Natural killer cell treated with Interleukin-12 subunit alpha and Interleukin-12 subunit beta and Interleukin-15 and Interleukin-18, amount 100 ng/mL, for 72 hours (primary cell): ENCODE measurements around the gene INPP4B. TPM values are rescaled to one million over a fixed set of nuclear protein-coding genes. Genes with fewer than 3 reads are reported as not detected.

Experiments
- ATAC-seq, 2 donors: fragments of 150-1000 bp; cut with Tn5 transposase in 1 of 2; sonication (Bioruptor Pico), chemical (Tn5 transposase) in 1 of 2; 2 replicates each; pipeline ENCODE4 v1.10.0; 2021
- DNase-seq: peaks from one replicate; pipeline ENCODE4 v3.0.0; 2022; ENCODE audit warnings: low spot score
- H3K27ac Mint-ChIP-seq, 2 donors: 1 replicate in 1 of 2; 2 replicates in 1 of 2; pipeline ENCODE4 v1.8.0; 2022; ENCODE audit warnings: mixed read lengths in 2 of 2, mild to moderate bottlenecking in 1 of 2, moderate library complexity in 1 of 2
- H3K27me3 Mint-ChIP-seq, 2 donors: 1 replicate in 1 of 2; 2 replicates in 1 of 2; pipeline ENCODE4 v1.8.0; 2022; ENCODE audit warnings: mixed read lengths in 2 of 2
- H3K36me3 Mint-ChIP-seq: one replicate; pipeline ENCODE4 v1.8.0; 2022; ENCODE audit warnings: mixed read lengths
- H3K4me1 Mint-ChIP-seq, 2 donors: 1 replicate in 1 of 2; 2 replicates in 1 of 2; pipeline ENCODE4 v1.8.0; 2022; ENCODE audit warnings: low read depth in 2 of 2, mixed read lengths in 2 of 2, mild to moderate bottlenecking in 1 of 2
- H3K4me3 Mint-ChIP-seq: one replicate; pipeline ENCODE4 v1.8.0; 2022; ENCODE audit warnings: mixed read lengths
- H3K9me3 Mint-ChIP-seq: 2 replicates; pipeline ENCODE4 v1.8.0; 2022; ENCODE audit warnings: mixed read lengths
- total RNA-seq, 2 donors: library from RNA; stranded (reverse); gene quantifications; one replicate each; pipeline ENCODE4 v1.2.3, GENCODE V29; 2022

INPP4B gene
- total RNA-seq, 2 donors from 2014 or later: 3.2 to 25.6 TPM

GRCh38 chr4:142150483-142150882, 695.6 kb downstream of the INPP4B start:
- Mint-ChIP-seq H3K4me3 (no peak overlapping the region), H3K27ac (no peak overlapping the region), H3K36me3 (no peaks in the 10 kb centered on the region), H3K4me1 (no peaks in the 10 kb centered on the region), H3K9me3 (no peaks in the 10 kb centered on the region), H3K27me3 (no peaks in the 10 kb centered on the region)
- DNase-seq (no peak), ATAC-seq (no peak)

- no peak overlapping the region for H3K4me3 Mint-ChIP-seq
- no peaks in the 10 kb centered on the region for H3K36me3 Mint-ChIP-seq
- H3K27ac Mint-ChIP-seq: no peak overlapping the region
- DNase-seq (no peak), ATAC-seq (no peak)
- H3K27me3 Mint-ChIP-seq: no peaks in the 10 kb centered on the region
- H3K9me3 Mint-ChIP-seq: no peaks in the 10 kb centered on the region
- H3K4me1 Mint-ChIP-seq: no peaks in the 10 kb centered on the region
These were observed 701.3 kb downstream of the INPP4B start for GRCh38 chr4:142144813-142145212.

DNA sequence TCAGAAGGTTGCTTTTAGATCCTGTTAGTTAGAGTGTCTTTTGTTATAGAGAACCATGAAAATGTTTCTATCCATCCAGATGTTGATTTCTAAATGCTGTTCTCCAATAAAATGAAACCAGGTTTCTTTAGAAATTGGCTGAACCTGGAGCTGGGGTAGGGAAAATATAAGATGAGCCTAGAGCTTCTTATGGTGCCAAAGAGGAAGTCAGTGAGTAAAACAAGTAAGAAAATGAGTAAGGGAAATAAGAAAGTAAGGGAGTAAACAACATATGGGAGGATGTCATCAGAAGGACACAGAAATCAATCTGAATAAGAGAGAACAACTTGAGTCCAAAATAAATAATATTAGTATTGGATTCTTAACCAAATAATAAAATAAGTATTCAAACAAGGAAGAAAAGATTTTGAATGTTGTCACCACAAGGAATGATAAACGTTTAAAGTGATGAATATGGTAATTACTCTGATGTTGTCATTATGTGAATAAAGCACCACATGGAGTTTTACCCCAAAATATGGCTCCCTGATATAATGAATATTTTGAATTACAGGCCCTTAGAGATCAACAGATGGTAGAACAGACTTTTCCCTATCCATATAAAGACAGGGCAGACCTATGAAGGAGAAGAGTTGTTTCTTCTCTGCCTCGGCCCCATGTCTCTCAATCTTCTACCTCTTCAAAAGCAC, 703.6 kb downstream of the INPP4B start:
- H3K27ac Mint-ChIP-seq: no peak overlapping the region
- DNase-seq (no peak), ATAC-seq (no peak)
- no peak overlapping the region for H3K4me3 Mint-ChIP-seq
- H3K9me3 Mint-ChIP-seq: no peaks in the 10 kb centered on the region
- no peaks in the 10 kb centered on the region for H3K36me3 Mint-ChIP-seq
- H3K4me1 Mint-ChIP-seq: no peaks in the 10 kb centered on the region
- H3K27me3 Mint-ChIP-seq: no peaks in the 10 kb centered on the region

DNA sequence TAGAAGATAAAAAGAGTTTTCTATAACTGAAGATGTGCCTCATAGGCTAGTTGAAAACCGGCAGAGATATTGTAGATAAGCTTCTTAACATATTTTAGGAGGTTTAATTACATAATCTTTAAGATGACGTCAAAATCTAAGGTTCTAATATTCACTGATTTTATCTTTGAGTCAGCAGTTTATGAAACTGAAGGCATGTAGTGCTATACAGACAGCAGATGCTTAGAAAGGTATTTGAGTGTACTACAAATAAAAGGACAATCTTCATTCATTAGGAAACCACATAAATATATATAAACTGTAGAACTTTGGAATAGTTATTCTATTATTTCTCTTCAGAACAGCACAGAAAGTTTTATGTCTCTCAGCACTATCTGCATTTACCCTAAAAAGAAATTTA, 704.9 kb downstream of the INPP4B start:
- Mint-ChIP-seq H3K4me3 (no peak overlapping the region), H3K27me3 (no peaks in the 10 kb centered on the region), H3K9me3 (peaks cover 4% of the 10 kb centered on the region), H3K36me3 (no peaks in the 10 kb centered on the region), H3K27ac (no peak overlapping the region), H3K4me1 (no peaks in the 10 kb centered on the region)
- ATAC-seq: no peak
- DNase-seq: no peak

GRCh38 chr4:142130666-142131065, 715.4 kb downstream of the INPP4B start:
- H3K4me3 Mint-ChIP-seq: no peak overlapping the region
- no peaks in the 10 kb centered on the region for H3K27me3 Mint-ChIP-seq
- H3K9me3 Mint-ChIP-seq: no peaks in the 10 kb centered on the region
- no peak for ATAC-seq
- H3K36me3 Mint-ChIP-seq: no peaks in the 10 kb centered on the region
- H3K27ac Mint-ChIP-seq: no peak overlapping the region
- no peak for DNase-seq
- no peaks in the 10 kb centered on the region for H3K4me1 Mint-ChIP-seq

DNA sequence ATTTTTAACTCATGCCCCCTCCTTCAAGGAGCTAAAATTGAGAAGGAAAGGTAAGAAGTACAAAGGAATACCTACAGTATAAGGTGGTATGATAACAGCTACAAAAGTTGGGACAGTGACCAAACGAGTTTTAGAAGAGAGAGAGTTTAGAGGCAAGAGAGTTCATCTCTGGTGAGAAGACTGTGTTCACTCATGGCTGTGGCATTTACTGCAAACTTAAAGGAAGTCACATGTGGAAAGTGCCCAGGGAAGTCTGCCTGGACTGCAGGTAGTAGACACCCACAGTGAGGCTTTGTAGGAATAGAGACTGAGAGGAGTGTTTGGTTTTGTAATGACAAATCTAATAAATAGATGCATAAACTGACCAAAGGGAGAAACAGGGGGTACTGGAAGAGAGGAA, 716.2 kb downstream of the INPP4B start:
- H3K4me3 Mint-ChIP-seq: no peak overlapping the region
- H3K36me3 Mint-ChIP-seq: no peaks in the 10 kb centered on the region
- DNase-seq (no peak), ATAC-seq (no peak)
- H3K9me3 Mint-ChIP-seq: no peaks in the 10 kb centered on the region
- no peaks in the 10 kb centered on the region for H3K27me3 Mint-ChIP-seq
- no peaks in the 10 kb centered on the region for H3K4me1 Mint-ChIP-seq
- no peak overlapping the region for H3K27ac Mint-ChIP-seq

DNA sequence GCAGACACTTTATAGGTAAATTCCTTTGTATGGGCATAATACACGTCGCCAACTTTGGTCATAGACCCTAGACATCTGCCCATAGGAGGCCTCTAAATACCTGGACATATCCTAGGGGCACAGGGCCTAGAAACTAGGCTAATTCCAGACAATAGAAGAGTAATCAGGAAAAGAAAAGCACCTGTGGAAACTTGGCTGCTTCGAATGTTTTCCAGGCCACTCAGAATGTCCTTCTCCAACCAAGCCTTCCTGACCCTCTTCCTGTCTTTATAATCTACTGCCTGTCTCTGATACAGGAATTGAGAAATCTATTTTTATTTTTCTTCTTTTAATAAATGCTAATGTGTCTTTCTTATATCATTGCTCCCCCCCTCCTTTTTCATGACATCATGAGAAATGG, 716.6 kb downstream of the INPP4B start:
- H3K36me3 Mint-ChIP-seq: no peaks in the 10 kb centered on the region
- H3K27ac Mint-ChIP-seq: no peak overlapping the region
- H3K4me3 Mint-ChIP-seq: no peak overlapping the region
- H3K4me1 Mint-ChIP-seq: no peaks in the 10 kb centered on the region
- DNase-seq: no peak
- no peaks in the 10 kb centered on the region for H3K27me3 Mint-ChIP-seq
- ATAC-seq: no peak
- no peaks in the 10 kb centered on the region for H3K9me3 Mint-ChIP-seq

DNA sequence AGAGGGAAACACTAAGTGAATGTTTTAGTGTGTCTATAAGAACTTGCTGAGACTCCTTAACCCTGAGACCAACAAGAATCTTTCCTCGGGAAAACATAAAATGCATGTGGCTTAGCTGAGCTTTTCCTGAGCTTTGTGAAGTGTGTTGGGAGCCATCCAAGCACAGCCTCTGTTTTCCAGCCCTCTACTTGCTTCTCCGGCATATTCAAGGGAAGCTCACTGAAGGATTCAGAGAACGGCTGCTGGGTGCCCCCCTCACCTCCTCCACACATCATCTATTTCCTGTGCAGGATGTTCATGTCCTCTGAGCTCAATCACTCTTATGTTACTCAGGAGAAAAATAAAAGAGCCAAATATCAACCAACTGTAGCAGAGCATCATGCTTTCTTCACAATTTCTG, 717.6 kb downstream of the INPP4B start:
- DNase-seq (no peak), ATAC-seq (no peak)
- Mint-ChIP-seq H3K4me1 (no peaks in the 10 kb centered on the region), H3K27ac (no peak overlapping the region), H3K4me3 (no peak overlapping the region), H3K27me3 (no peaks in the 10 kb centered on the region), H3K9me3 (no peaks in the 10 kb centered on the region), H3K36me3 (no peaks in the 10 kb centered on the region)

- Mint-ChIP-seq H3K27me3 (no peaks in the 10 kb centered on the region), H3K4me3 (no peak overlapping the region), H3K9me3 (no peaks in the 10 kb centered on the region), H3K27ac (no peak overlapping the region), H3K4me1 (no peaks in the 10 kb centered on the region), H3K36me3 (no peaks in the 10 kb centered on the region)
- ATAC-seq (no peak), DNase-seq (no peak)
These were observed 719.1 kb downstream of the INPP4B start for GRCh38 chr4:142126890-142127497.

GRCh38 chr4:142124874-142125273, 721.2 kb downstream of the INPP4B start:
- Mint-ChIP-seq H3K27me3 (no peaks in the 10 kb centered on the region), H3K36me3 (no peaks in the 10 kb centered on the region), H3K9me3 (no peaks in the 10 kb centered on the region), H3K27ac (no peak overlapping the region), H3K4me1 (no peaks in the 10 kb centered on the region), H3K4me3 (no peak overlapping the region)
- no peak for DNase-seq
- no peak for ATAC-seq

- no peak overlapping the region for H3K27ac Mint-ChIP-seq
- ATAC-seq (no peak), DNase-seq (no peak)
- H3K4me3 Mint-ChIP-seq: no peak overlapping the region
- no peaks in the 10 kb centered on the region for H3K9me3 Mint-ChIP-seq
- peaks cover 7% of the 10 kb centered on the region for H3K36me3 Mint-ChIP-seq
- H3K27me3 Mint-ChIP-seq: no peaks in the 10 kb centered on the region
- H3K4me1 Mint-ChIP-seq: no peaks in the 10 kb centered on the region
These were observed 724.4 kb downstream of the INPP4B start for GRCh38 chr4:142121448-142122350.

- DNase-seq (no peak), ATAC-seq (no peak)
- Mint-ChIP-seq H3K27ac (no peak overlapping the region), H3K4me1 (no peaks in the 10 kb centered on the region), H3K36me3 (peaks cover 11% of the 10 kb centered on the region), H3K9me3 (no peaks in the 10 kb centered on the region), H3K27me3 (no peaks in the 10 kb centered on the region), H3K4me3 (no peak overlapping the region)
These were observed 725.2 kb downstream of the INPP4B start for GRCh38 chr4:142120921-142121320.

GRCh38 chr4:142112451-142112850, 733.6 kb downstream of the INPP4B start:
- H3K27ac Mint-ChIP-seq: no peak overlapping the region
- ATAC-seq (no peak), DNase-seq (no peak)
- peaks cover 2% of the 10 kb centered on the region for H3K9me3 Mint-ChIP-seq
- no peaks in the 10 kb centered on the region for H3K27me3 Mint-ChIP-seq
- H3K36me3 Mint-ChIP-seq: peaks cover 14% of the 10 kb centered on the region
- H3K4me3 Mint-ChIP-seq: no peak overlapping the region
- H3K4me1 Mint-ChIP-seq: no peaks in the 10 kb centered on the region

DNA sequence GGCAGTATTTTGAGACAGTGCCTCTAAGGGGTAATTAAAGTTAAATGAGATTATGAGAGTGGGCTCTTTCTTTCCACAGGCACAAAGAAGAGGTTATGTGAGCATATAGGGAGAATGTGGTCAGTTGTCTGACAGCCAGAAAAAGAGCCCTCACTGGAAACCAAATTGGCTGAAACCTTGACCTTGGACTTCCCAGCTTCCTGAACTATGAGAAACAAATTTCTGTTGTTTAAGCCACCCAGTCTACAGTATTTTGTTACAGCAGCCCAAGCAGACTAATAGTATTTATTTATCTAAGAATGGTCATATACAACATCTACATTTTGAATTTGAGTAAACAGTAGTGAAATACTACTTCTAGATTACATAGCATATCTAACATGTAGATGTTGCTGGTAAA, 736.0 kb downstream of the INPP4B start:
- Mint-ChIP-seq H3K9me3 (peaks cover 2% of the 10 kb centered on the region), H3K27me3 (no peaks in the 10 kb centered on the region), H3K4me3 (no peak overlapping the region), H3K27ac (no peak overlapping the region), H3K36me3 (peaks cover 6% of the 10 kb centered on the region), H3K4me1 (no peaks in the 10 kb centered on the region)
- DNase-seq (no peak), ATAC-seq (no peak)
